ENCODE results near the gene FAM83C. TPM values are rescaled to one million over a fixed set of nuclear protein-coding genes. Genes with fewer than 3 reads are reported as not detected.
A peak's percentile ranks its signal among the peaks of the same experiment; 100 is the strongest.

Gene FAM83C
- total RNA-seq, 1 experiment from 2014 or later: not detected

DNA sequence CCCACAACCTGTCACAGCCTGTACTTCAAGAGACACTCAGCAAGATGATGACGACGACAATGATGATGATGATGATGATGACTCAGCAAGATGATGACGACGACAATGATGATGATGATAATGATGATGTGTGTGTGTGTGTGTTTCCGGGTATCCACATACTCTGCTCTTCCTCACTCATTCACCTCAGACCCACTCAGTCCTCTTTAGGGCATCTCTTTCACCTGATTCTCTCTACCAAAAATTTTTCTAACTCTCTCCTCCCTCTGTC, 6.5 kb downstream of the FAM83C start:
- Histone ChIP-seq H3K9ac (ENCODE audit: low read length) (peak overlapping the region; percentile 88; the same call in 1 of the 2 replicates), H3K27me3 (ENCODE audit: low read length) (no peaks in the 10 kb centered on the region), H3K36me3 (ENCODE audit: insufficient read depth, low read length) (peaks cover 14% of the 10 kb centered on the region), H3K79me2 (ENCODE audit: low read length) (peaks cover 32% of the 10 kb centered on the region), H3K4me1 (ENCODE audit: low read length) (peaks cover 13% of the 10 kb centered on the region), H3K4me3 (ENCODE audit: low read length) (peak overlapping the region; percentile 94; the same call in 1 of the 2 replicates), H3K27ac (ENCODE audit: low read length) (no peak overlapping the region), H2AFZ (ENCODE audit: low read length) (no peak overlapping the region), H3K4me2 (ENCODE audit: low read depth, low read length, poor library complexity, severe bottlenecking) (peak overlapping the region; percentile 86), H3K9me3 (ENCODE audit: low read length) (no peaks in the 10 kb centered on the region), H3K9me2 (replicated peaks; ENCODE audit: insufficient read depth, low read length) (no peaks in the 10 kb centered on the region), H4K20me1 (ENCODE audit: insufficient read depth, low read depth, low read length) (peaks cover 3% of the 10 kb centered on the region; the same call in 1 of the 2 replicates)
- DNase-seq: no peak

DNA sequence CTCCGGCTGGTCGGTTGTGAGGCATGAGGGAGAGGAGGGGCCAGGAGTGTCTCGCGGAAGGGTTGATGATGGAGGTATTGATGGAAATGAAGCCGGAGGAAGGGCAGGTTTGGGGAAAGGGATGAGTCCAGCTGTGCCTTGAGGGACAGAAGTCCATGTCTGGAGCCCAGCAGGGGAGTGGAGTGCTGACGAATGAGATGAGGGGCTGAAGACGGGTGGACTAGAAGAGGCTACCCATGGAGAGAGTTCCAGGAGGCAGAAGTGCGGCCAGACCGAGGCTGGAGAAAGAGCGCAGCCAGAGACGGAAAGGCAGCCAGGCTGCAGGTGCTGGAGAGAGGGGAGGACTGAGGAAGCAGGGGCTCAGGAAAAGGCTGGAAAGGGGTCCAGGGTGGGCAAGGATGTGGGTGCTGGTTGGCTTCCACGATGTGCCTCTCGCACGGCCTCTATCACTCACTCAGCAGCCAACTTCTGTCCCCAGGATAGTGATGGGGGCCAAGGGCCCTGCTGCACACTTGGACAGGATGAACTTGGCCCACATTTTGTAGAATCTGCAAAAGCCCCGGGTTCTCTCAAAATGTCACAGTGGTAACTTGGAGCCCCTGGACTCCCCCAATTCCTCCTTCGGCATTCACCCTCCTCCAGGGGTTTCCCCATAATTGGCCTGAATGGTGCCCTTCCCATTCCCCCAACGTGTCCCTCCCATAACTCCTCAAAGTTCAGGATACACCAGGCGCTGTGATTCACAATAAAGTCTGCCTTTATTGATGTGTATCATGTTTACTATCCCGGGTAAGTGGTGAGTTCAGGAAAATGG, 7.0 kb downstream of the FAM83C start:
- Histone ChIP-seq H3K9me2 (replicated peaks; ENCODE audit: insufficient read depth, low read length) (no peaks in the 10 kb centered on the region), H3K79me2 (ENCODE audit: low read length) (peaks cover 32% of the 10 kb centered on the region), H3K9ac (ENCODE audit: low read length) (peak overlapping the region; percentile 88), H3K36me3 (ENCODE audit: insufficient read depth, low read length) (peaks cover 17% of the 10 kb centered on the region), H3K4me2 (ENCODE audit: low read depth, low read length, poor library complexity, severe bottlenecking) (peak overlapping the region; percentile 86), H3K27ac (ENCODE audit: low read length) (no peak overlapping the region), H3K4me1 (ENCODE audit: low read length) (peaks cover 13% of the 10 kb centered on the region), H4K20me1 (ENCODE audit: insufficient read depth, low read depth, low read length) (peaks cover 3% of the 10 kb centered on the region; the same call in 1 of the 2 replicates), H3K9me3 (ENCODE audit: low read length) (no peaks in the 10 kb centered on the region), H2AFZ (ENCODE audit: low read length) (peak overlapping the region; percentile 85), H3K4me3 (ENCODE audit: low read length) (peak overlapping the region; percentile 94), H3K27me3 (ENCODE audit: low read length) (no peaks in the 10 kb centered on the region)
- DNase-seq: no peak

DNA sequence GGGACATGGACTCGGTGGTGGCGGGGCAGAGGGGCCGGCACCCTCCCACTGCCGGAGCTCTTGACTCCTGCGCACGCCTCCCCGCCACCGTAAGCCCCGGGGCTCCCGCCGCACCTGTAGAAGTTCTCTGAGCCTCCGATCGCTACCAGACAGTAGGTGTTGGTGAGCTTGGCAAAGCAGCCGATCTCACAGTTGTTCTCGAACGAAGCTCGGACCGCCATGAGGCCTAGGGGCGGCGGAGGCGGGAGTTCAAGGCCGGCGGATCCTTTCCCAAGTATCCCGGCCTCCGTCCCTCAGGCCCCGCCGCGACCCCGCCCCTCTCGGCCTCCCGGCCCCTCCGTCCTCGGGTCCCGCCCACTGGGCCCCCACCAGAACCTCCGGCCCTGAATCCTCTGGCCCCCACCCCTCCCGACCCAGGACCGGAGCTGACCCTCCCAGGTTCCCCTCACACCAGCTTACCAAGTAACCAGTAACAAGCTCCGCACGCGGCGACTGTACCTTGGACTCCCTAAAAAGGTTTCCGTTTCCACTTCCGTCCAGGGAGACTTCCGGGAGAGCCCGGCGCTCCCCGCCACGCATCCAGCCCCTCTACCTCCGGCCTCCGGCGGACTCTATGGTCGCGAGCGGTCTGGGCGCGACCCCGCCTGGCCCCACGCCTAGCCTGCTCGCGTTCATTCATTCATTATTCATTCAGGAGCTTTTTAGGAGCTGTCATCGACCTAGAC, 7.8 kb downstream of the FAM83C start, which contains the start of gene EIF6:
Gene EIF6 (minus strand): TSS at position 506 of the 725 bp plus-strand sequence. CDS start 285 bp downstream, at position 221.
- H3K4me2 ChIP-seq (ENCODE audit: low read depth, low read length, poor library complexity, severe bottlenecking): peak within 1 kb of the TSS; percentile 86
- peak; percentile 95 for DNase-seq
- H4K20me1 ChIP-seq (ENCODE audit: insufficient read depth, low read depth, low read length): peaks cover 8% of the 10 kb centered on the region; the same call in 1 of the 2 replicates
- H3K36me3 ChIP-seq (ENCODE audit: insufficient read depth, low read length): peaks cover 20% of the 10 kb centered on the region
- peaks cover 32% of the 10 kb centered on the region for H3K79me2 ChIP-seq (ENCODE audit: low read length)
- H3K27ac ChIP-seq (ENCODE audit: low read length): peak within 1 kb of the TSS; percentile 50; the same call in 1 of the 2 replicates
- peak within 1 kb of the TSS; percentile 94 for H3K4me3 ChIP-seq (ENCODE audit: low read length)
- H3K9me2 ChIP-seq (replicated peaks; ENCODE audit: insufficient read depth, low read length): no peaks in the 10 kb centered on the region
- H3K4me1 ChIP-seq (ENCODE audit: low read length): peaks cover 13% of the 10 kb centered on the region
- H3K27me3 ChIP-seq (ENCODE audit: low read length): no peaks in the 10 kb centered on the region
- peak within 1 kb of the TSS; percentile 85 for H2AFZ ChIP-seq (ENCODE audit: low read length)
- H3K9ac ChIP-seq (ENCODE audit: low read length): peak within 1 kb of the TSS; percentile 88
- no peaks in the 10 kb centered on the region for H3K9me3 ChIP-seq (ENCODE audit: low read length)

DNA sequence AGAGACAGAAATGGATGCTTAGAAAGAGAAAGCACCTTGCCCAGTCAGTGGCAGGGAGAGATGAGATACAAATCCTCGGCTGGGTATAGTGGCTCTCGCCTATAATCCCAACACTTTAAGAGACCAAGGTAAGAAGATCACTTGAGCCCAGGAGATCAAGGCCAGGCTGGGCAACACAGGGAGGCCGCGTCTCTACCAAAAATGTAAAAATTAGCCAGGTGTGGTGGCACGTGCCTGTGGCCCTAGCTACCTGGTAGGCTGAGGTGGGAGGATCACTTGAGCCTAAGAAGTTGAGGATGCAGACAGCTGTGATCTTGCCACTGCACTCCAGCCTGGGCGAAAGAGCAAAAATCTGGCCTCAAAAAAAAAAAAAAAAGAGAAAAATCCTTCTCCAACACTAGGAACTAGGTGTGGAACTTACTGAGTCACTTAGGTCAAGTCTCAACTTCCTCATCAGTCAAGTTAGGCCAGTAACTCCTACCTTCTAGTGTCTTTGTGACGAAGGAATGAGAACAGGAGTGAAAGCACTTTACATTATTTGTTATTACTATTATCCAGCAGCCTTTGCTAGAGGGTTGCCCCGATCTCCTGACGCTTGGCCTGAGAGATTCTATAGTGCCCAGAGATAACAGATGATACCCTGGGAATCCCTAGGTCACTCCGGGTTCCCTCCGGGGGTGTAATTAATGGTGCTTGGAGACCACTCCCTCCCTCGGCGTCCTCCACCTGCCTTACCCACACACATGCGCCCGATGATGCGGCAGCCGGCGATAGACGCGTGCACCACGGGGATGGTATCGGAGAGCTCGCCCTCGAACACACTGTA, 8.6 kb downstream of the FAM83C start:
- H3K4me2 ChIP-seq (ENCODE audit: low read depth, low read length, poor library complexity, severe bottlenecking): peak overlapping the region; percentile 86
- H3K9me3 ChIP-seq (ENCODE audit: low read length): no peaks in the 10 kb centered on the region
- H2AFZ ChIP-seq (ENCODE audit: low read length): no peak overlapping the region
- no peaks in the 10 kb centered on the region for H3K9me2 ChIP-seq (replicated peaks; ENCODE audit: insufficient read depth, low read length)
- H3K4me1 ChIP-seq (ENCODE audit: low read length): peaks cover 13% of the 10 kb centered on the region
- peaks cover 32% of the 10 kb centered on the region for H3K79me2 ChIP-seq (ENCODE audit: low read length)
- H3K4me3 ChIP-seq (ENCODE audit: low read length): peak overlapping the region; percentile 94
- no peaks in the 10 kb centered on the region for H3K27me3 ChIP-seq (ENCODE audit: low read length)
- H4K20me1 ChIP-seq (ENCODE audit: insufficient read depth, low read depth, low read length): peaks cover 8% of the 10 kb centered on the region; the same call in 1 of the 2 replicates
- peak overlapping the region; percentile 50; the same call in 1 of the 2 replicates for H3K27ac ChIP-seq (ENCODE audit: low read length)
- H3K9ac ChIP-seq (ENCODE audit: low read length): peak overlapping the region; percentile 88
- DNase-seq: no peak
- peaks cover 20% of the 10 kb centered on the region for H3K36me3 ChIP-seq (ENCODE audit: insufficient read depth, low read length)

DNA sequence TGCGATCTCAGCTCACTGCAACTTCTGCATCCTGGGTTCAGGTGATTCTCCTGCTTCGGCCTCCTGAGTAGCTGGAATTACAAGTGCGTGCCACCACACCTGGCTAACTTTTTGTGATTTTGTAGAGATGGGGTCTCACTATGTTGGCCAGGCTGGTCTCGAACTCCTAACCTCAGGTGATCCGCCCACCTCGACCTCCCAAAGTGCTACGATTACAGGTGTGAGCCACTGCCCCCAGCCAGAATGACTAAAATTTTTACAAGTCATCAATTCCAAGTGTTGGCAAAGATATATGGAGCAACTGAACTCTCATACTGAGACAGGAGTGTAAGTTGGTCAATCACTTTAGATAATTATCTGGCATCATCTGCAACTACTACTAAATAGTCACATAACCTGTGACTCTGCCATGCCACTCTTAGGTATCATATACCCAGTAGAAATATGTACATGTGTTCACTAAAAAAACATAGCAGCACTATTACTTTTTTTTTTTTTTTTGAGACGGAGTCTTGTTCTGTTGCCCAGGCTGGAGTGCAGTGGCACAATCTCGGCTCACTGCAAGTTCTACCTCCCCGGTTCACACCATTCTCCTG, 10.6 kb downstream of the FAM83C start:
- H3K4me3 ChIP-seq (ENCODE audit: low read length): no peak overlapping the region
- no peak overlapping the region for H3K9ac ChIP-seq (ENCODE audit: low read length)
- H3K27ac ChIP-seq (ENCODE audit: low read length): no peak overlapping the region
- peaks cover 20% of the 10 kb centered on the region for H3K36me3 ChIP-seq (ENCODE audit: insufficient read depth, low read length)
- no peak overlapping the region for H2AFZ ChIP-seq (ENCODE audit: low read length)
- peaks cover 18% of the 10 kb centered on the region for H3K4me1 ChIP-seq (ENCODE audit: low read length)
- H3K4me2 ChIP-seq (ENCODE audit: low read depth, low read length, poor library complexity, severe bottlenecking): no peak overlapping the region
- H3K79me2 ChIP-seq (ENCODE audit: low read length): peaks cover 41% of the 10 kb centered on the region
- no peaks in the 10 kb centered on the region for H3K9me3 ChIP-seq (ENCODE audit: low read length)
- no peaks in the 10 kb centered on the region for H3K9me2 ChIP-seq (replicated peaks; ENCODE audit: insufficient read depth, low read length)
- H4K20me1 ChIP-seq (ENCODE audit: insufficient read depth, low read depth, low read length): peaks cover 8% of the 10 kb centered on the region; the same call in 1 of the 2 replicates
- H3K27me3 ChIP-seq (ENCODE audit: low read length): no peaks in the 10 kb centered on the region
- DNase-seq: no peak

DNA sequence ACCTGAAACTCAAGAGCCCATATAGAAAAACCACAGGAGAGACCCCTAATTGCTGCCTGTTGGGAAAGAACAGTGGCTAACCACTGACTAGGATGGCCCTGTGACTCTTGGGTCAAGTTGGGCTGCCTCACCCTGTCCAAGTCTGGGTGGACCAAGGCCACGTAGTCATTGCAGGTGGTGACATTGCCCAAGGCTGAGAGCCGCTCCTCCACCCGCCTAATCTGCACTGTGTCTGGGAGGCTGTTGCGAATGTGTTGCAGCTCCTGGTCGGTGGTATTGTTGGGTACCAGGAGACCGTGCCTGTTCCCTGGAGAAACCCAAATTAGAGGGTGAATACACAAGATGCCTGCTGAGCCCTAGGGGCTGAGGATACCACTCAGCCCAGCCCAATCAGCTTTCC, 11.7 kb downstream of the FAM83C start:
- Histone ChIP-seq H3K4me1 (ENCODE audit: low read length) (peaks cover 24% of the 10 kb centered on the region), H3K27ac (ENCODE audit: low read length) (no peak overlapping the region), H3K27me3 (ENCODE audit: low read length) (no peaks in the 10 kb centered on the region), H3K79me2 (ENCODE audit: low read length) (peaks cover 46% of the 10 kb centered on the region), H3K9ac (ENCODE audit: low read length) (no peak overlapping the region), H3K4me2 (ENCODE audit: low read depth, low read length, poor library complexity, severe bottlenecking) (no peak overlapping the region), H3K4me3 (ENCODE audit: low read length) (no peak overlapping the region), H4K20me1 (ENCODE audit: insufficient read depth, low read depth, low read length) (peaks cover 8% of the 10 kb centered on the region; the same call in 1 of the 2 replicates), H3K36me3 (ENCODE audit: insufficient read depth, low read length) (peaks cover 20% of the 10 kb centered on the region), H3K9me3 (ENCODE audit: low read length) (no peaks in the 10 kb centered on the region), H3K9me2 (replicated peaks; ENCODE audit: insufficient read depth, low read length) (no peaks in the 10 kb centered on the region), H2AFZ (ENCODE audit: low read length) (no peak overlapping the region)
- DNase-seq: no peak

DNA sequence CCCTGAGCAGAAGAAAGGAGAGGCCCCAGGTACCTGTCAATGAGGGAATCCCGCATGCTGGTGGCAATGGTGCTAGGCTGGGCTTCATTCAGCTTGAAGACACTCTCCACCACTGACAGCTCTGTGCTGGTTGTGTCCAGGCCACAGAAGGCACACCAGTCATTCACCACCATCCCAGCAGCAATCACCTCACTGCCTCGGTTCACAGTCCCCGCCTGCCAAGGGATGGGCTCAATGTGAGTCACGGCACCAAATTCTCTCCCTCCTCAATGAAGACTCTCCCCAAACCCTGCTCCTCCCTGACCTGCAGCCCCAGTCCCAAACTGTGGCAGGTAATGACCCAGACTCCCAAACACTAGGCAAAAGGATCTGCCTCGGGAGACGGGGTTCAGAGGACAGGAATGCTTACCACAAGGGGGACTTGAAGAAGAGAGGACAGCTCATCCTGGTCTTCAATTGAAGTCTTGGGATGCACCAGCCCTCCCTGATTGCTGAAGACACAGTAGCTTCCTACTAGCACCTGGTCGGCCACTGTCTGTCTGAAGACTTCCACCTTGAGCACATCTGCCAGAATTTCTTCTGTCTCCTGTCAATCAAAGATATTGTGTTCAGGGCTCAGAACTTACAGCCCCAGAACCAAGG, 12.6 kb downstream of the FAM83C start:
- Histone ChIP-seq H3K27me3 (ENCODE audit: low read length) (no peaks in the 10 kb centered on the region), H4K20me1 (ENCODE audit: insufficient read depth, low read depth, low read length) (peaks cover 8% of the 10 kb centered on the region; the same call in 1 of the 2 replicates), H3K27ac (ENCODE audit: low read length) (no peak overlapping the region), H2AFZ (ENCODE audit: low read length) (no peak overlapping the region), H3K4me3 (ENCODE audit: low read length) (no peak overlapping the region), H3K4me1 (ENCODE audit: low read length) (peaks cover 17% of the 10 kb centered on the region), H3K4me2 (ENCODE audit: low read depth, low read length, poor library complexity, severe bottlenecking) (no peak overlapping the region), H3K79me2 (ENCODE audit: low read length) (peaks cover 46% of the 10 kb centered on the region), H3K9me3 (ENCODE audit: low read length) (no peaks in the 10 kb centered on the region), H3K9ac (ENCODE audit: low read length) (no peak overlapping the region), H3K9me2 (replicated peaks; ENCODE audit: insufficient read depth, low read length) (no peaks in the 10 kb centered on the region), H3K36me3 (ENCODE audit: insufficient read depth, low read length) (peaks cover 20% of the 10 kb centered on the region)
- no peak for DNase-seq

Measured in Karpas-422 (cell line).